HFFc6 (cell line): Measurements from ENCODE around the gene CCDC92. TPM values are rescaled to one million over a fixed set of nuclear protein-coding genes. Genes with fewer than 3 reads are reported as not detected.

Experiments
- DNase-seq: peaks from one replicate; pipeline ENCODE4 v3.0.0-alpha.2; 2018
- H3K27ac Mint-ChIP-seq: 2 replicates; pipeline ENCODE4 v1.8.0; 2020; ENCODE audit warnings: mild to moderate bottlenecking, mixed read lengths
- H3K27me3 Mint-ChIP-seq: 2 replicates; pipeline ENCODE4 v1.8.0; 2021; ENCODE audit warnings: mild to moderate bottlenecking, moderate library complexity, mixed read lengths; ENCODE audit not compliant: insufficient read depth
- H3K36me3 Mint-ChIP-seq: 2 replicates; pipeline ENCODE4 v1.8.0; 2021; ENCODE audit warnings: low read depth, mixed read lengths
- H3K4me1 Mint-ChIP-seq: 2 replicates; pipeline ENCODE4 v1.8.0; 2020; ENCODE audit warnings: low read depth, mixed read lengths
- H3K4me3 Mint-ChIP-seq: 2 replicates; pipeline ENCODE4 v1.8.0; 2020; ENCODE audit warnings: mild to moderate bottlenecking, moderate library complexity, mixed read lengths
- H3K9me3 Mint-ChIP-seq: 2 replicates; pipeline ENCODE4 v1.8.0; 2020; ENCODE audit warnings: mild to moderate bottlenecking, mixed read lengths
- CTCF ChIP-seq: fragments of 200-600 bp; sonication (generic); IDR thresholded peaks from 2 replicates; pipeline ENCODE4 v1.5.0; 2021; ENCODE audit warnings: antibody characterized with exemption, mild to moderate bottlenecking
- total RNA-seq, 6 experiments: library from RNA; stranded (reverse); fragmentation: NEBNext Ultra II Directional; extraction: Animal tissue kit (Norgen Biotek cat#: 25700); gene quantifications; 2 replicates in 1 of 6; 3 replicates in 5 of 6; pipeline ENCODE4 v1.2.3, GENCODE V29; 2021

The CCDC92 gene
- total RNA-seq, 6 experiments from 2014 or later = 48.3 to 55.1 (median 51.6) TPM

- no peak overlapping the region for H3K4me3 Mint-ChIP-seq
- no peaks in the 10 kb centered on the region for H3K36me3 Mint-ChIP-seq
- no peak for DNase-seq
- TF ChIP-seq CTCF = no peak
- H3K9me3 Mint-ChIP-seq = no peaks in the 10 kb centered on the region
- H3K27me3 Mint-ChIP-seq = peaks cover 6% of the 10 kb centered on the region
- H3K27ac Mint-ChIP-seq = no peak overlapping the region
- H3K4me1 Mint-ChIP-seq = peaks cover 30% of the 10 kb centered on the region
Measured at GRCh38 chr12:123908884-123909725, 63.5 kb downstream of the CCDC92 start.

- DNase-seq = peak; percentile 13
- peaks cover 6% of the 10 kb centered on the region; the same call in 1 of the 2 replicates for H3K27me3 Mint-ChIP-seq
- peak overlapping the region; percentile 69 for H3K27ac Mint-ChIP-seq
Measured at GRCh38 chr12:123907726-123908476, 64.7 kb downstream of the CCDC92 start.

GRCh38 chr12:123906711-123907420 lies 65.8 kb downstream of the CCDC92 start:
- Mint-ChIP-seq H3K9me3 (no peaks in the 10 kb centered on the region), H3K4me1 (peaks cover 30% of the 10 kb centered on the region), H3K27me3 (peaks cover 13% of the 10 kb centered on the region), H3K27ac (no peak overlapping the region), H3K4me3 (no peak overlapping the region), H3K36me3 (no peaks in the 10 kb centered on the region)
- DNase-seq = no peak
- no peak for TF ChIP-seq CTCF

More at GRCh38 chr12:123907726-123908476, 64.7 kb downstream of the CCDC92 start:
- Mint-ChIP-seq H3K4me3 (peak overlapping the region; percentile 65), H3K4me1 (peaks cover 30% of the 10 kb centered on the region), H3K9me3 (no peaks in the 10 kb centered on the region), H3K36me3 (no peaks in the 10 kb centered on the region)
- TF ChIP-seq CTCF = no peak

GRCh38 chr12:123905319-123905925 lies 67.2 kb downstream of the CCDC92 start:
- Mint-ChIP-seq H3K4me1 (peaks cover 34% of the 10 kb centered on the region), H3K27me3 (peaks cover 16% of the 10 kb centered on the region), H3K9me3 (no peaks in the 10 kb centered on the region), H3K27ac (no peak overlapping the region; the same call in 1 of the 2 replicates), H3K36me3 (no peaks in the 10 kb centered on the region), H3K4me3 (peak overlapping the region; percentile 14; the same call in 1 of the 2 replicates)
- peak; percentile 98 for TF ChIP-seq CTCF
- DNase-seq = peak; percentile 75
